ACC112 (cell line): ENCODE measurements around the gene RERE.
A peak's percentile ranks its signal among the peaks of the same experiment; 100 is the strongest.
"Not testable (repeated sequence)": the region's sequence is repeated elsewhere in the genome, so short reads cannot be mapped to it uniquely, and the experiment has no call there.

Experiments used
- H2AFZ ChIP-seq: fragments of 200-600 bp; sonication (generic); one replicate; pipeline ENCODE4 v1.6.0; 2017; ENCODE audit warnings: antibody characterized with exemption, low read length; ENCODE audit not compliant: unreplicated experiment
- H3K27ac ChIP-seq: fragments of 200-600 bp; sonication (generic); 2 replicates; pipeline ENCODE4 v1.5.1; 2014; ENCODE audit warnings: low read depth, mild to moderate bottlenecking, antibody characterized with exemption, low read length, moderate library complexity
- H3K27me3 ChIP-seq: fragments of 200-600 bp; sonication (generic); 2 replicates; pipeline ENCODE4 v1.6.1; 2014; ENCODE audit warnings: mild to moderate bottlenecking, antibody characterized with exemption, low read length, moderate library complexity, mixed read lengths; ENCODE audit not compliant: insufficient read depth
- H3K36me3 ChIP-seq: fragments of 200-600 bp; sonication (generic); 2 replicates; pipeline ENCODE4 v1.6.1; 2016; ENCODE audit warnings: mild to moderate bottlenecking, antibody characterized with exemption, low read length, moderate library complexity, mixed read lengths; ENCODE audit not compliant: insufficient read depth
- H3K4me1 ChIP-seq: fragments of 200-600 bp; sonication (generic); one replicate; pipeline ENCODE4 v1.6.1; 2016; ENCODE audit warnings: low read length, mixed read lengths; ENCODE audit not compliant: insufficient read depth, unreplicated experiment, control insufficient read depth
- H3K4me3 ChIP-seq: fragments of 200-600 bp; sonication (generic); 2 replicates; pipeline ENCODE4 v1.5.1; 2014; ENCODE audit warnings: mild to moderate bottlenecking, low read depth, low read length
- H3K79me2 ChIP-seq: fragments of 200-600 bp; sonication (generic); one replicate; pipeline ENCODE4 v1.6.0; 2016; ENCODE audit warnings: low read length; ENCODE audit not compliant: control insufficient read depth, unreplicated experiment, insufficient read depth

The RERE gene

DNA sequence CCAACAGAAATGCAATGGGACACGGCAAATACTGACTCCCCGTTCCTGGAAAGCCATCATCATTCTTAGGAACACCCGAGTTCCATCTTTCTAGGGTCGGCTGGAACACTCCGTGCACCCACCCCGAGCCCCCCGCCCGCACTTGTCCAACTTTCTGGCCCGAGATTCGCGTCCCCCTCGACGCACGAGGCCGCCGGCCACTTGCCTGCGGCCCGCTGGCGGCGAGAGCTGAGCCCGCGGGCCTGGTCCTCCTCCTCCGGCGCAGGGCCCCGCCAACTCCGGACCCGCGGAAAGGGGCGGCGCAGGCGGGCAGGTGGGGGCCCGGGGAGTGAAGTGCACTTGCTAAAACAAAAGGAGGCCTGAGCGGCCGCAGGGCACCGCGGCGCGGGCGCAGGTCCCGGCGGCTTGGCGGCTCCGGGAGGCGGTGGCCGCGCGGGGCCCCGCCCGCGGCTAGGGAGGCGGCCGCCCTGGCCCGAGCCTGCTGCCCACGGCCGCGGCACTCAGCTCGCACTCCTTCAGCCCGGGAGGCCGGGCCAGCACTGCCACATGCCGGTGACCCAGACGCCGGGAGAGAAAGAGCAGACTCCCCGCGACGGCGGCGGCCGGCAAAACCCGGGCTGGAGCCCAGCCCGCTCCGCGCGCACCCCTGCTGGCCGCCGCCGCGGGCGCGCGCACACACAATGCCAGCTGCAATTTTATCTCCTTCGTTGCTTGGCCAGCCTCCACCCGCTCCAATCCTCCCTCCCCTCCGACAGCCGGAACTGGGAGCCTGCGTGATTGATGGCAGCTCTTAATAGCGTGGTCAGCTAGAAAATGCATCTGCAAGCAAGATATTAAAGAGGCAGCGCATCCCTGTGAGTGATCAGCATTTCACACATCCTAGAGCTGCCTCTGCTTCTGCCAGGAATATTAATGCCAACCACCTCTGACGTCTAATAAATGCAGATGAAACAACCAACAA, 114.3 kb downstream of the RERE start:
- Histone ChIP-seq H2AFZ (peak overlapping the region; percentile 46), H3K27me3 (no peaks in the 10 kb centered on the region), H3K4me3 (peak overlapping the region; percentile 85), H3K36me3 (no peaks in the 10 kb centered on the region), H3K79me2 (peaks cover 25% of the 10 kb centered on the region), H3K4me1 (peaks cover 16% of the 10 kb centered on the region), H3K27ac (peak overlapping the region; percentile 66; the same call in 1 of the 2 replicates)

GRCh38 chr1:8702472-8702849, 115.0 kb downstream of the RERE start:
- Histone ChIP-seq H3K4me1 (peaks cover 16% of the 10 kb centered on the region), H3K27me3 (no peaks in the 10 kb centered on the region), H2AFZ (peak overlapping the region; percentile 46), H3K79me2 (peaks cover 26% of the 10 kb centered on the region), H3K36me3 (no peaks in the 10 kb centered on the region), H3K27ac (peak overlapping the region; percentile 66), H3K4me3 (peak overlapping the region; percentile 85)

GRCh38 chr1:8701794-8702471, 115.5 kb downstream of the RERE start:
- Histone ChIP-seq H2AFZ (peak overlapping the region; percentile 2), H3K4me3 (peak overlapping the region; percentile 85), H3K4me1 (peaks cover 13% of the 10 kb centered on the region), H3K36me3 (no peaks in the 10 kb centered on the region), H3K27ac (peak overlapping the region; percentile 66), H3K79me2 (peaks cover 26% of the 10 kb centered on the region), H3K27me3 (no peaks in the 10 kb centered on the region)

DNA sequence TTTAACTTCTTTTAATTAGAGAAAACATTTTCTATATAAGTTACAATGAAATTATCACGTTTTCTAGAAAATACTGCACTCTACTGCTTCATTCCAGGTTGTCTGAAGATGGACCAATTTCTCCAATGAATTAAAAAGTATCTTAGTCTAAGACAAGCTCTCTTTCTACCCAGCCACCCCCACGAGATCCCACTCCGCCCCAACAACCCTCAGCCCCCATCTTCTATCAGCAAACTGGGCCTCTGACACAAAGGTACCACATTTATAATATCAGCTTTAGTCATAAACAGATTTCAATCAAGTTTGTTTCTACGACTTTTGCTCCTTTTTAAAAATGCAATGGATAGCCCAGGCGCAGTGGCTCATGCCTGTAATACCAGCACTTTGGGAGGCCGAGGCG, 117.8 kb downstream of the RERE start:
- no peaks in the 10 kb centered on the region for H3K27me3 ChIP-seq
- no peak overlapping the region for H2AFZ ChIP-seq
- no peaks in the 10 kb centered on the region for H3K36me3 ChIP-seq
- peaks cover 13% of the 10 kb centered on the region for H3K4me1 ChIP-seq
- no peak overlapping the region for H3K4me3 ChIP-seq
- no peak overlapping the region for H3K27ac ChIP-seq
- H3K79me2 ChIP-seq: peaks cover 38% of the 10 kb centered on the region

GRCh38 chr1:8698937-8699447, 118.4 kb downstream of the RERE start:
- Histone ChIP-seq H3K27ac (no peak overlapping the region), H3K4me1 (peaks cover 13% of the 10 kb centered on the region), H3K79me2 (peaks cover 42% of the 10 kb centered on the region), H3K27me3 (no peaks in the 10 kb centered on the region), H3K4me3 (no peak overlapping the region), H3K36me3 (no peaks in the 10 kb centered on the region), H2AFZ (no peak overlapping the region)

DNA sequence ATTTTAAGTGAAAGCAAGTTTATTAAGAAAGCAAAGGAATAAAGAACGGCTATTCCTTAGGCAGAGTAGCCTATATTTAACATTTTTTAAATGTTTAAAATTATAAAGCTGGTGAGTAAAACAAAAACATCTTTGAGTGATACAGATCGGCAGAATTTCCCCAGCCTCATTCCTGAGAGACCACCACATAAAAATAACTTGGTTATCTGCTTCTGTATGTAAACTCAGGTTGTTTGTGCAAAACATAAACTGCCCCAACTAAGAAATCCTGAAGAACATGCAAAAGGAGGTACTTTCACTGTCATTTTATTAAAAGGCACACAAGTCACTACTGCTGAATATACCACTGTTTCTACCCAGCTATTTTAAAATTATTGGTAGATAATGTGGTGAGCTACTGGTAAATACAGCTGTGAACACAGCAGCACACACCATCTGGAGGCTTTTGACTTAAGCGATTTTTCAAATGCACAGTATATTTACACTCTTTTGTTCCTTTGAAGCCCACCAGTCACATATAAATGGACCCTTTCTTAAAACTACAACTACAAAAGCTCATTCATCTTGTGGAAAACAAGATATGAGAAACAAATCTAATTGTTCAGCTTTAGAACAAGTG, 119.3 kb downstream of the RERE start:
- no peaks in the 10 kb centered on the region for H3K36me3 ChIP-seq
- H3K4me1 ChIP-seq: peaks cover 13% of the 10 kb centered on the region
- H3K79me2 ChIP-seq: peaks cover 49% of the 10 kb centered on the region
- no peak overlapping the region for H2AFZ ChIP-seq
- no peak overlapping the region for H3K4me3 ChIP-seq
- H3K27me3 ChIP-seq: no peaks in the 10 kb centered on the region
- no peak overlapping the region for H3K27ac ChIP-seq

DNA sequence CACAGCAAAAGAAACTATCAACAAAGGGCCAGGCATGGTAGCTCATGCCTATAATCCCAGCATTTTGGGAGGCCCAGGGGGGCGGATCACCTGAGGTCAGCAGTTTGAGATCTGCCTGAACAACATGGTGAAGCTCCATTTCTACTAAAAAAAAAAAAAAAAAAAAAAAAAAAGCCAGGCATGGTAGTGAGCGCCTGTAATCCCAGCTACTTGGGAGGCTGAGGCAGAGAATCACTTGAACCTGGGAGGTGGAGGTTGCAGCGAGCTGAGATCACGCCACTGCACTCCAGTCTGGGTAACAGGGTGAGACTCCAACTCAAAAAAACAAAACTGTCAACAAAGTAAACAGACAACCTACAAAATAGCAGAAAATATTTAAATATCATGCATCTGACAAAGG, 122.0 kb downstream of the RERE start:
- not testable (repeated sequence) for H3K27ac ChIP-seq, H3K36me3 ChIP-seq, H2AFZ ChIP-seq, H3K4me1 ChIP-seq, H3K4me3 ChIP-seq, H3K27me3 ChIP-seq
- peaks cover 37% of the 10 kb centered on the region for H3K79me2 ChIP-seq

DNA sequence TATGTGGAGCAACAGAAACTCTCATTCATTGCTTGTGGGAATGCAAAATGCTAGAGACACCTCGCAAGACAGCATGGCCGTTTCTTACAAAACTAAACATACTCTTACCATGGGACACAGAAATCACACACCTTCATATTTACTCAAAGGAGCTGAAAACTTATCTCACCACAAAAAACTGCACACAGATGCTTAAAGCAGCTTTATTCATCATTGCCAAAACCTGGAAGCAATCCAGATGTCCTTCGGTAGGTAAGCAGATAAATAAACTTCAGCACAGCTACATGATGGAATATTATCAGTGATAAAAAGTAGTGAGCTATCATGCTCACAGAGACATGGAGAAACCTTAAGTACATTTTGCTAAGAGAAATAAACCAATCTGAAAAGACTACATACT, 124.3 kb downstream of the RERE start:
- Histone ChIP-seq H2AFZ (no peak overlapping the region), H3K79me2 (peaks cover 27% of the 10 kb centered on the region), H3K4me1 (no peaks in the 10 kb centered on the region), H3K4me3 (no peak overlapping the region), H3K27ac (no peak overlapping the region), H3K36me3 (no peaks in the 10 kb centered on the region), H3K27me3 (no peaks in the 10 kb centered on the region)

- Histone ChIP-seq H3K27me3 (no peaks in the 10 kb centered on the region), H3K36me3 (no peaks in the 10 kb centered on the region), H3K4me1 (peaks cover 10% of the 10 kb centered on the region), H3K27ac (no peak overlapping the region), H3K79me2 (peaks cover 32% of the 10 kb centered on the region), H2AFZ (no peak overlapping the region), H3K4me3 (no peak overlapping the region)
Observed at GRCh38 chr1:8691662-8692061, 125.8 kb downstream of the RERE start.

GRCh38 chr1:8690253-8690525, 127.3 kb downstream of the RERE start:
- peaks cover 11% of the 10 kb centered on the region for H3K4me1 ChIP-seq
- no peaks in the 10 kb centered on the region for H3K36me3 ChIP-seq
- peaks cover 25% of the 10 kb centered on the region for H3K79me2 ChIP-seq

More at GRCh38 chr1:8690253-8690525, 127.3 kb downstream of the RERE start:
- Histone ChIP-seq H3K27ac (no peak overlapping the region), H2AFZ (no peak overlapping the region), H3K4me3 (no peak overlapping the region), H3K27me3 (no peaks in the 10 kb centered on the region)
